Activated CD8-positive, alpha-beta memory T cell treated with anti-CD3 and anti-CD28 coated beads for 48 hours (primary cell): ENCODE data around the gene PTTG1IP2.

Experiments used
- DNase-seq, 3 experiments: peaks; one replicate each; pipeline ENCODE4 v3.0.0-alpha.2; 2020; ENCODE audit warnings: low read depth in 2 of 3, low spot score in 2 of 3

PTTG1IP2 gene

DNA sequence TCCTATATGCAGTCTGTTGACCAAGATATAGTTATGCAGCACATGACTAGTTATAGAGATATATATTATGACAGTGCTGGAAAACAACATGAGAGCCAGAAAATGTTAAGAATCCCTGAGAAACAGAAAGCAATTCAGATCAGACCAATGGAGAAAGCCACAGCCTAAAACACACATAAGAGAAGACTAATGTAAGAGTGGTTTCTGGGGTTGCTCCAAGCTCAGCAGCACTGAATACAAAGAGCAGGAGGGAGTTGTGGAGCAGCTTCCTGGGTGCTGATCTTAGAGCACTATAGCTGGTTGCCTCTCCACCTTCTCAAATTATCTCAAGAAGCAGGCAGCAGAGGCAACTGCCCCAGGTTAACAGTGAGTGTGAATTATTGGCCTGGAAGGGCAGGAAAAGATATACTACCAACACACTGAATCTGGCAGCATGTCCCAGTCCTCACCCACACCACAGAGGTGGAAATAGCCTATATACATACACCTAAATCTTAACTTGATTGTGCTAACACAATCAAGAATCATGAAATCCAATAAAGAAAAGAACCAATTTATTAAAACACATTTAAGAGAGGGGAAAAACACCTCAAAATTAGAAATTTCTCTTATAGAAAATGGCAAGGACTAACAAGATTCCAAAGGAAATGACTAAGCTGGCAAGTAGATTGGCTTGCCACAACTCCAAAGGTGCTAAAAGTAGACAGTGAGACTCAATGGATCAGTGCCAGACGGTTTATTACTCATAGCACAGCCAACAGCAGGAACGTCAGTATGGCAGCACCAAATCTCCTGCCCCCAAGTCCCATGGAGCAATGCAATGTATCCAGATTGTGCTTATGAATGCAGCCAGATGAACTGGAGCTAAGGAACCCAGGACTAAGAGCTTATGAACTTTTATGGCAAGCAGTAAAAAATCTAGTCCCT lies 5.1 kb downstream of the PTTG1IP2 start:
- no peak for DNase-seq

DNA sequence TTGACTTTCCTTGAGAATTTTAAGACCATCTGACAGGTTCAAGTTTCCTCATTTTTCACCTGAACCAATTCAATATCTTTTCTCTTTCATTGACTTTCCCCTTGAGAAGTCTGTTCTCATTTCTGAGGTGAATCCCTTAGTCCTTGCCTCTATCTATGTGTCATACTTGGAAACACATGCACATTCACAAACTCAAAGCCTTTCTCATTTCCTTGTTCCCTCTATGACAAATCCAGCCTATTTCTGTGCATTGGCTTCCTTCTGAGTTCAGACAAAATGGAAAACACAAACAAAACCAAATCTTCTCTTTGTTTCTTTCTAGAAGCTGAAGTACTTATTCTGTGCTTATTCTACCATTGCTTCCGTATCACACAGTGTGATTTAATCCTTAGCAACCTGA lies 13.8 kb downstream of the PTTG1IP2 start:
- no peak for DNase-seq

DNA sequence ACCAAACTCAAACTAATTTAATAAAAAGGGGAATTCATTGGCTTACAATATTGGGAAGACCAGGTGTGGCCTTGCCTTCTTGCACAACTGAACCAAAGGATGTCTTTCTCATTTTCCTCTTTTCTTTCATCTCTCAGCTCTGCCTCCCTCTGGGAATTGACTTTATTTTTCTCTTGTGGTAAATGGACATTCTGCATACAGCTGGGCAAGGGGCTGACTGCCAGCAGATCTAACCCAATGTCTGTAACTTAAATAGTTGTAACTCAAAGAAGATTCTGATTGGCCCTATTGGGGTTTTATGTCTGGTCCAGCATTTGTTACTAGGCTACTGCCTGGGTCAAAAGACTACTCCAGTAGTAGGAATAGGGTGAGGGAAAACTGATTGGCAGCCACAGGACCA lies 15.3 kb downstream of the PTTG1IP2 start:
- no peak for DNase-seq

DNA sequence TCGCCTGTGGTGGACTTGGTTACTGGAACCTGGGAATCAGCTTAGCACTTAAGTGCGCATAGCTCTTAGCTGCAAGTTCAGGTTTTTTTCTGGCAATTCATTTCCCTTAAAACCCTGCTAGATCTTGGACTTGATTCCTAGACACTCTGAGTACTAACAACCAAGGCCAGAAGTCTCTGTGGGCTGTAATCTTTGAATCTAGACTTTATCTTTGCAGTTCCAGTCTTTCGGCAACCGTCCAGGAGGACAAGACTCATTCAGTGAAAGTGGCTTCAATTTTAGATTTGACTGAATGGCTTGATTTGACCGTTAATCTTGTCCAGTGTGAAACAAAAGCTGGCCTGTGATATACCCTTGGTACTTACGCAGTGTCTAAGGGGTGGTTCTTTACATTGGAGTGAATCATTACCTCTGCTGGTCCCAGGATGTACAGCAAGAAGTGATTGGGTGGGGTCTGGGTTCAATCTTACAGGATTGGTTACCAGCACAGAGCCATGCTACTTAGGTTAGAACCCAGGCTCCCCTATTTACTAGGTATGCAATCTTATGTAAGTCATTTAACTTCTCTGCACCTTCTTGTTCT lies 16.4 kb downstream of the PTTG1IP2 start:
- no peak for DNase-seq

DNA sequence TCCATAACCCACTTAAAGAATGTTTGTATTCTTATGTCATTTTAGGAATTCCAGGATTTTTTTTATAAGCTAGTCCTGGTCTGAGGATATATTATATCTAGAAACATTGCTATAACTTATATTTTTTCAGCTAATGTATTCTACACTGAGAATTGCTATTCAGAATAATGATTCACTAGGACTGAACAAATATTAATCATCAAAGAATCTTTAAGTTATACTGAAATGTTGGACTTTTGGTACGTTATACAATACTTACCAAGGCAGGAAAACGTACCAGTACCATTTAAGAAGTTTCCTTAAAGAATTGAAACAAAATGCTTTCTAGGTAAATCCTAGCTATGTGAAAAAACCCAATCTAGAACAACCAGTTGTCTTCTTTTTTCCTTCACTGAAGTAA lies 18.4 kb downstream of the PTTG1IP2 start:
- no peak for DNase-seq

DNA sequence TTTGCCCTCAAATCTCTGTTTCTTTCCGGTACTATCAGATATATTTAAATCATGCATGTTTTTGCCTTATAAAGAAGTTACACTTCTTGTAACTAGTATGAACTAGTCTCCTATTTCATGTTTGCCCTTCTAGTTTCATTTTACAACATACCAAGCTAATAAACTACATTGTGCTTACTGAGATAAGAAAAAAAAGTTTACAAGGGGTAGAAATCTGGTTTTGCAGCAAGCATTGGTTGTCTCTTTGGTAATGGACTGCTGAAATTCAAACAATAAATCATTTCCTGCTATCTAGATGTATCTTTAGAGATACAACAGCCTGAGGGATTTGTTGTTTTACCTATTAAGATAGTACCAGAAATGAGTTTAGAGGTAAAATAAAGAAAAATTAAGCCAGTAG lies 18.8 kb downstream of the PTTG1IP2 start:
- no peak for DNase-seq

DNA sequence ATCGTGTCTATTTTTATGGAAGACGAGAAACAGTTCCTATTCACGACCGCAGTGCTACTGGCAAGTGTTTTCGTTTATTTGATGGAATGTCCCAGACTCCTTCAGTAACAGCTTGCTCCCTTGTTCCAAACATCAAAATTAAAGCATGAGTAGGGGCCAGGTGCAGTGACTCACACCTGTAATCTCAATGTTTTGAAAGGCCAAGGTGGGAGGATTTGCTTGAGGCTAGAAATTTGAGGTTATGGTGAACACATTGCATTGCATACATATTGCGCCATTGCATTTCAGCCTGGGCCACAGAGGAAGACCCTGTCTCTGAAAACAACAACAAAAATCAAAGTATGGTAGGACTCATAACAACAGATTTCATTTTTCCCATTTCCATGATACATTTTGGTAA lies 22.8 kb downstream of the PTTG1IP2 start:
- no peak for DNase-seq

DNA sequence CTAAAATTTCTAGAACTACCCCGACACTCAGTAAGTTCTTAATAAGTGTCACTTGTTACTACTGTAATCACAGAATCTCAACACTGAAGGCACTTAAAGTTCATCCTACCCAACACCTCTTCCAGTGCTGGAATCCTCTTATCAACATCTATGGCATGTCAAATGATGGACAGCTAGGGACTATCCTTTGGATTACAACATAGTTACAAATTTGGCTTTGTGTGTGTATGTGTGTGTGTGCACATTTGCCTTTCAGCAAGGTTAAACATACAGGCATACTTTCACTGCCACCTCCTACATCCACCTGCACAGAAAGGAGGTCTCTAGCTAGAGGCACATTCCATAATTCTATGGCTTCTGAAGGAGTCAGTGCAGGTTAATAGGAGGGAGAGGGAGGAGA lies 25.8 kb downstream of the PTTG1IP2 start:
- DNase-seq: no peak

DNA sequence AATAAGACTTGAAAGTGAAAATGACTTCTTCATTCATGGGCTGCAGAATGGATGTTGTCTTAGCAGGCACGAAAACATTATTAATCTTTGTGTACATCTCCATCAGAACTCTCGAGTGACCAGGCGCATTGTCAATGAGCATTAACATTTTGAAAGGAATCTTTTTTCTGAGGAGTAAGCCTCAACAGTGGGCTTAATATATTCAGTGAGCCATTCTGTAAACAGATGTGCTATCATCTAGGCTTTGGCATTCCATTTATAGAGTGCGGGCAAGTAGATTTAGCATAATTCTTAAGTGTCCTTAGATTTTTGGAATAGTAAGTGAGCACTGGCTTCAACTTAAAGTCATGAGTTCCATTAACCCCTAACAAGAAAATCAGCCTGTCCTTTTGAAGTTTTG lies 33.1 kb downstream of the PTTG1IP2 start:
- DNase-seq: no peak

DNA sequence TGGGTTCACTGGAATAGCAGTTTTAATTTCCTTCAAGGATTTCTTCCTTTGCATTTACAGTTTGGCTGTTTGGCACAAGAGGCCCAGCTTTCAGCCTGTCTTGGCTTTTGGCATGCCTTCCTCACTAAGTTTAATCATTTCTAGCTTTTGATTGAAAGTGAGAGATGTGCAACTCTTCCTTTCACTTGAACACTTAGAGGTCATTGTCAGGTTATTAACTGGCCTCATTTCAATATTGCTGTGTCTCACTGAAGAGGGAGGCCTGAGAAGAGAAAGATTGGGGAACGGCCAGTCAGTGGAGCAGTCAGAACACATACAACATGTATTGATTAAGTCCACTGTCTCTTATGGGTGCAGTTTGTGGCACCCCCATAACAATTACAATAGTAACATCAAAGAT lies 33.9 kb downstream of the PTTG1IP2 start:
- DNase-seq: no peak

DNA sequence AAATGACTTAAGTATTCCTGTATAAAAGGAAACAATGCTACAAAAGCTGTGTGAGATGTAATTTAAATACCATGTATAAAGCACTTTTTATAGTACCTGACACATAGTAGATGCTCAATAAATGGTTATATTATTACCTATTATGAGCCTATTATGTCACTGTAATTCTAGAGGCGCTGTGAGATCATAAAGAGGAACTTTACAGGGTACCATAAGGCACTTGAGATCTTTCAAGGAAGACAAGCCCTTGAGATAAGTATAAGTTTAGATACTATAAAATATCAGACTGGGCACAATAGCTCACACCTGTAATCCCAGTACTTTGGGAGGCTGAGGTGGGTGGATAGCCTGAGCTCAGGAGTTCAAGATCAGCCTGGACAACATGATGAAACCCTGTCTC lies 38.3 kb downstream of the PTTG1IP2 start:
- DNase-seq: no peak

DNA sequence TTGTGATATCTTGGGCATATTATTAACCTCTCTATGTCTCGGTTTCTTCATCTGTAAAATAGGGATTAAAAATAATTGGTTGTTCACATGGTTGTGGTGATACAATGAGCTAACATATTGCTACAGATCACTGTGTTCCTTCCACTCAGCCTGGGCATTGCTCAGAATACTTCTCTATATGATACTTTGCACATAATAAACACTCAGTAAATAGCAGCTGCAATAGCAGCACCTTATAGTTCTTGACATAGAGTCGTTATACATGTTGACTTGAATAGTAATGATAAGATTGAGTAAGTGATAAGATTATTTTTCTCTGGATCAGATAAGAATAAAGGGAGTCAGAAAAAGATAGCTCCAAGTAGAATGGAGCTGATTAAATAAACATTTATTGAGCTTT lies 42.3 kb downstream of the PTTG1IP2 start:
- no peak for DNase-seq

DNA sequence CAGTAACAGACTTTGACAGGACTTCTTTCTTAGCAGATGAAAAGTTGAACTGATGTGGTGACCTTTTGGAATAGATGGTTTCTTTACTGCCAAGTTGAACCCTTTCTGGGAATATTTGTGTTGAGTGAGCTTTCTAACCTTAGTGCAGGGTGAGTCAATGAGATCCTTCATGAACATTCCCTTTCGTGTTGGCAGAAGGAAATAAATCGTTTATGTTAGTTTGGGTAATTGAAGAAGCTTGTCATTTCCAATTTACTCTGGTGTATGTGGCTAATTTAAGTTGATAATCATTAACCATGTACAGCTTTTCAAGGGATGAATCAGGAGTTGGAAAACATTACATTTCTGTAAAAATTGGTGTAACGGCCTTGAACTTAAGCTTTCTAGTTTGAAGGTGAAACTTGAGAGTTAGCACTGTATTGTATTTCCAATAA lies 43.4 kb downstream of the PTTG1IP2 start:
- DNase-seq: no peak

DNA sequence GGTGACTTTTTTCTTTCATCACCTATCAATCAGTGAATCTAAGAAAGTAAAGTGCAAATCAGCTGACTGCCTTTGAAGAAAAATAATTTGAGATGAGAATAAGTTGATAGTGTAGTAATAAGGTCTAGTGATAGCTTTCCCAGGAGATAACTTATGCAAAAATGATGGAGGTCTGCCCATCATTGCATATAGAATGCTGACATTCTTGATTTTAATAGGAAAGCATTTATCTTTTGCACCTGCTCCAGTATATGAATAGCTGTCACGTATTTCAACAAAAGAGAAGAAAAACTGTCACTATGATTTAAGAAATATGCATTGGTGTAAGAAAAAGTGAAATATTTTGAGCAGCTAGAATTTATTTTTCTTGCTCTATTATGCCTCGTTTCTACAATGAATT lies 46.8 kb downstream of the PTTG1IP2 start:
- no peak for DNase-seq

DNA sequence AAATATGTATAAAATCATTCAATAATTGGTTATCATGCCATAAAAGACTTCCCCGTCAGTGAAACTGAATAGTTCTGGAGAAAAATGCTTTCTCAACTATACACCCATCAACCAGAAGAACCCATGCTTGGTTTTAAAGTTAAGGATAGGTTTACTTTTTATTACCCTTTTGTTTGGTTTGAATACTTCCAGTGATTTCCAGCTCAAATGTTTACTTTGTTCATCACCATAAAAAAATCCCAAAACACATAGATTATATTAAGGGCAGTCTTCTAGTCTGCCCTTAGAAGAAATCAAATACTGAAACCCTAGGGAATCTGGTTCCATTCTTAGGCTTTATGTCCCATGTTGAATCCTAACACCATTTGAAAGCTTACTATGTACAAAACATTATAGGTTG lies 49.2 kb downstream of the PTTG1IP2 start:
- no peak for DNase-seq

DNA sequence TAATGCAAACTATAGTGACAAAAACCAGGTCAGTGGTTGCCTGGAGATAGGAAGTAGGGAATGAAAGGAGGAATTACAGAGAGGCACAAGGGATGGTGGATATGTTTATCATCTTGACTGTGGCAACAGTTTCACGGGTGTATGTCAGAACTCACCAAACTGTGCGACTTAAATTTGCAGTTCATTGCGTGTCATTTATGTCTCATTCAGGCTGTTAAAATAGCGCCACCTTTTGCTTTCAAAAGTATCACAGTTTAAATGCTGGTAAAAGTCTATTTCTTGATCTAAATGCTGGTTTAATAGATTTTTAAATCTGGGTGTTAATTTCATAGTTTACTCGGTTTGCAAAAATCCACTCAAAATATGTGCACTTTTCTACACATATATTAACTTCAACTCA lies 51.0 kb downstream of the PTTG1IP2 start:
- no peak for DNase-seq

DNA sequence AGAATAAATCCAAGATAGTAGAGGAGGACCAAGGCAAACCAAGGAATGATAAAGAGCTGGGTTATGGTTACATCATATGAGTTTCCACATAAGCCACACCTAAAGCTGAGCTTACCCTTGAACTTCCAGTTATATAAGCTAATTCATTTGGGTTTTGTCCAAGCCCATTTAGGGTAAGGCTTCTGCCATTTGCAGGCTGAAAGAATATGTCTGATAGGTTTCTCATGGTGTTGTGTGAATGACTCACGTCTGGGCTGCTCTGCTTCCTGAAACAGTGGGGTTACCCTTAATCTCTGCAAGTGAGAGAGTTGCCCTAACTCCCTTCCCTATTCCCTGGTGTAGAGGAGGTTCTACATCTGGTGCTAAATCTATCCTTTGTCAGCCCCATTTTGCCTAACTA lies 60.8 kb downstream of the PTTG1IP2 start:
- DNase-seq: no peak

DNA sequence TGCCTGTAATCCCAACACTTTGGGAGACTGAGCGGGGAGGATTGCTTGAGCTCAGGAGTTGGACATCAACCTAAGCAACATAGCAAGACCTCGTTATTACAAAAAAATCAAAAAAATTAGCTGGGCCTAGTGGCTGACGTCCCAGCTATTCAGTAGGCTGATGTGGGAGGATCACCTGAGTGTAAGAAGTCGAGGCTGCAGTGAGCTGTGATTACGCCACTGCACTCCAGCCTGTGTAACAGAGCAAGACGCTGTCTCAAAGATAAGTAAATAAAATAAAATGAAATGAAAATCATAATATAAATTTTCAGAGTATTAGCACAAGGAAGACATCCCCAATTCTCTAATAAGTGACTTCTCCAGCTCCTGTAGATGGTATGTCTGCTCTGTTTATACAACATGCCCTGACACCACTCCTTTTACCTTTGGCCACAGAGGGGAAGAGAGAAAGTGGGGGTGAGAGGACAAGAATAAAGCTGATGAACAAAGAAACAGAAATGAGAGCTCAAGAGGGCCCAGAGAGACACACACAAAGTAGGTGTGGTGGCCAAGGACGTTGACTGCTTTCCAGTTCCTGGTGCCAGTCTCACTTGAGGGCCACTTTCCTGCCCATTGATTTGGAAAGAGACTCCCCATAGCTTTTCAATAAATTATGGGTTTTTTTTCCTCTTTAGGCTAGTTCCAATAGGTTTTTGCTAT lies 62.9 kb downstream of the PTTG1IP2 start:
- DNase-seq: no peak

DNA sequence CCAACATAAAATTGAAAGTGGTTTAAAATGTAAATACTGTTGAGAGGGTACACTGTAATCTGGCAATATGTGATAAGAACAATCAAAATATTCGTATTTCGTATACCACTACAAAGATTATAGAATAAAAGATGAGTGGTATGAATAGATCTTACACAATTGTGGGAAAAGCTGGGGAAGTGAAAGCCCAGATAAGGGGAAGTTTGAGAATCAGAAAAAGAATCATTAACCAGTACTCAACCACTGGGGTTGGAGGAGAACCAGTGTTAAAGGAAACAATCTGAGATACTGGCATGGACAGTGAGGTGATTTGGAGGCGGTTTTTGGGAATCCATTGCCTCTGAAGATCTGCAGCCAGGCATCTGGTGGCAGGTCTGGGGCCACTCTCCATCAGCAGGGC lies 67.0 kb downstream of the PTTG1IP2 start:
- no peak for DNase-seq

DNA sequence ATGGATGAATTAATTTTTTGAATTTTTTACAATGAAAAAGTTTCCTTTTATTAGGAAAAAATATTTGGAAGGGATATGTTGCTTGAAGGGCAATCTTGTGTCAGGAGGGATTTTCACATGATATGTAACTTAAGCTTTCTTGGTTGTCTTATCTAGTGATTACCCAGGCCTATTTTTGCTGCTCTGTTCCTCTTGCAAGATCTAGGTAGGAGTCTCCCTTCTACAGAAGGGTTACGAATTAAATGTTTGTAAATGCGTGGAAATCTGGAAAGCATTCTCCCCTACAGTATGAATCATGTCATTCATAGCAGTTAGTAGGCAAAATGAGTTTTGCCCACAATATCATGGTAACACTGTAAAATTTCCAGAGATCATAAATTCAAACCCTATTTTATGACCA lies 69.0 kb downstream of the PTTG1IP2 start:
- no peak for DNase-seq

DNA sequence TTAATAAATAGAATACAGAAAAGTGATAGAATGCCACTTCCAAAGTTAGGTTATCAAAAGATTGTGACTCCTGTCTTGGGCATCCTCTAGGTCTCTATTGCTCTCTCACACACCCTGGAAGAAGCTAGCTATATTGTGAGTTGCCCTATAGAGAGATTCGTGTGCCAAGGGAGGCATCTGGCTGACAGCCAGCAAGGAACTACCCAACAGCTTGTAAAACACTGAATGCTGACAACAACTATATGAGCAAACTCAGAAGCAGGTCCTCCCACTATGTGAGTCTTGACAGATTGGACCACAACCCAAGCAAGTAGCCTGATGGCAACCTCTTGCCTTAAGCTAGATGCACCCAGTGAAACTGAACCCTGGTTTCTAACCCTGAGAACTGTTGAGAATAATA lies 71.0 kb downstream of the PTTG1IP2 start:
- no peak for DNase-seq

DNA sequence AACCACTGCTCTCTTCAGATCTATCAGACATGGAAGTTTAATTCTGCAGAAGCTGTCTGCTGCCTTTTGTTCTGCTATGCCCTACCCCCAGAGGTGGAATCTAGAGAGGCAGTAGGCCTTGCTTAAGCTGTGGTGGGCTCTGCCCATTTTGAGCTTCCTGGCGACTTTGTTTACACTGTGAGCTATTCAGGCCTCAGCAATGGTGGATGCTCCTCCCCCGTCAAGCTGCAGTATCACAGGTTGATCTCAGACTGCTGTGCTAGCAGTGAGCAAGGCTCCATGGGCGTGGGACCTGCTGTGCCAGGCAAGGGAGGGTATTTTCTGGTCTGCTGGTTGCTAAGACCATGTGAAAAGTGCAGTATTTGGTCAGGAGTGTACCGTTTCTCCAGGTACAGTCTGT lies 81.6 kb downstream of the PTTG1IP2 start:
- no peak for DNase-seq
